Measurements from ENCODE around the gene ITPA.
"Not testable (repeated sequence)": the region's sequence is repeated elsewhere in the genome, so short reads cannot be mapped to it uniquely, and the experiment has no call there.

The ITPA gene

GRCh38 chr20:3199976-3200755 lies 9.1 kb upstream of the ITPA start:
- DNase-seq (ENCODE audit: low spot score), result no peak

DNA sequence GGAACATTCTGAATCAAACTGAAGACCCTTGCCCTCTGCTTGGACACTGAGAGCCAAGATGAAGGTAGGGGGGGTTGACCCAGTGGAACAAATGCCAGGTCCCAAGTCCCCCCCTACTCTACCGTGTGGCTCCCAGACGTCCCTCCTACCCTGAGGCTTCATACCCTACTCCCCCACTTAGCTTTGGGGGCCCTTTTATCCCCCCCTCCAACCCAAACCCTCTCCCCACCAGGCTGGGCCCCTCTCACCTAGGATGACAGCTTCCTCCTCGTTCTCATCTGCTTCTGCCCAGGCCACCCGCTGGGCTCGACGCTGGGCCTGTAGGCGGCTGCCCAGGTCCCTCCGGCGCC lies 6.4 kb upstream of the ITPA start:
- DNase-seq (ENCODE audit: low spot score), result no peak

GRCh38 chr20:3203315-3204123 lies 5.8 kb upstream of the ITPA start:
- DNase-seq (ENCODE audit: low spot score), result peak; percentile 65

DNA sequence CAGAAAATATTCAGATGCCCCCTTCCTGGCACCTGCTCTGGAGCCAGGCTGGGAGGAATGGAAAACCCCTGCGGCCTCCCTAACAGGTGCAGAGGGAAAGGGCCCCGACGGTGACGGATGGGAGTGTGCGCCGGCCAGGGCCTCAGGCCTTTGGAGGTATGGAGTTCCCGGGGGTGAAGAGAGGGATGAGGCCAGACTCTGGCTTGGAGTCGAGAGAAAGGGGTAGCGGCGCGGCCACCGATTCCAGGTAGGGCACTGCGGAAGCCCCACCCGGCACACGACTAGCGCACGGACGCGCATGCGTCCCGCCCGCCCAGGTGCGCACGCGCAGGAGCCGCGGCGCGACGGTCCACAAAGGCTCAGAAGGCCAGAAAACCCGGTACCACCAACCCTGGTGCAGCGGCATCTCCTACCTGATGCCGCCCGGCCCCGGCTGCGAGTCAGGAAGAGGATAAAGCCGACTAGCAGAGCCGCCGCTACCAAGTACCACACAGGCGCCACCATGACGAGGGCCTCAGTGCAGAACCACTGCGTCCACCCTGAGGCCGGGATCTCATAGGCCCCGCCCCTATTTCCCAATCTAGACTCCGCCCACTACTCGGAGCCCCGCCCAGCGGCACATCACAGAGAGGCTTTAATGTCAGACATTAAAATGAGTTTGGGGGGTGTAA lies 5.0 kb upstream of the ITPA start, which contains the start of gene DDRGK1:
Gene DDRGK1 (minus strand): TSS at position 559 of the 671 bp plus-strand sequence. CDS start 55 bp downstream, at position 504.
- DNase-seq (ENCODE audit: low spot score), result peak; percentile 85

DNA sequence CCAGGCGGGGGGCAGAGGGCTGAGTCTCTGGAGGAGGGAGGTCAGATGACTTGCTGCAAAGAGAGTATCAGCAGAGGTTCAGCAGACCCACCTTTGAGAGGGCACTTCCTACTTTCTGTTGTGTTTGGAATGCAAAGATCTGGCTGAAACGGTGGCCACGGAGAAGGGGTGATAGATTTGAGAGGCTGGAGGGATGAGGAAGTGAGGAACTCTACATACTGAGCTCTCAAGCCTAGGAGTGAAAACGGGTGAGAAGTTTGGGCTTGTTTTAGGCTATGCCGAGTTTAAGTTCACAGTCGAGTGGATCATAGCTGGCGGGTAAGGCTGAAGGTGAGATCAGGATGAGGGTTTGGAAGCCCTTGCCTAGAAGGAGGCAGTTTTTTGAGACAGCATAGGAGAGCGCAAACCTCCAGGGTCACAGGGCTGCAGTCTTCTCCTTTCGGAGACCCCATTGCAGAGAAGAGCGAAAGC lies 477 bp upstream of the ITPA start:
- DNase-seq (ENCODE audit: low spot score), result peak; percentile 21

- DNase-seq (ENCODE audit: low spot score), result peak; percentile 17
Measured at GRCh38 chr20:3209946-3210317, 634 bp downstream of the ITPA start.

DNA sequence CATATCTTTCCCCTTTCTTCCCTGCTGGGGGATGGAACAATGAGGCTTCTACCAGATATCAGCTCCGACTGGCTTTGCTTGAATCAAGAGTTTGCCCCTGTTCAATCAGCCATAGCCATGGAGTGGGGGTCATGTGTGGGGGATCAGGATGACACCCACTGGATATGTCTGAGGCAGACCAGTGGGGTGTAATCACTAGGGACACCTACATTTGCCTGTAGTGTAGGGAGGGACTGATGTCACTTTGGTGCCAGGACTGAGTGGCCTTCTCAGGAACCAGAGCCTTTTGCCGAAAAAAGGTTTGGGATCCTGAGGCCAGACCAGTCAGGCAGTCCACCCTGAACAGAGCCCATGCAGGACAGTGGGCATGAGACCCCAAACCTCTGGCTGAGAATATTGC lies 1.0 kb downstream of the ITPA start:
- no peak for DNase-seq (ENCODE audit: low spot score)

DNA sequence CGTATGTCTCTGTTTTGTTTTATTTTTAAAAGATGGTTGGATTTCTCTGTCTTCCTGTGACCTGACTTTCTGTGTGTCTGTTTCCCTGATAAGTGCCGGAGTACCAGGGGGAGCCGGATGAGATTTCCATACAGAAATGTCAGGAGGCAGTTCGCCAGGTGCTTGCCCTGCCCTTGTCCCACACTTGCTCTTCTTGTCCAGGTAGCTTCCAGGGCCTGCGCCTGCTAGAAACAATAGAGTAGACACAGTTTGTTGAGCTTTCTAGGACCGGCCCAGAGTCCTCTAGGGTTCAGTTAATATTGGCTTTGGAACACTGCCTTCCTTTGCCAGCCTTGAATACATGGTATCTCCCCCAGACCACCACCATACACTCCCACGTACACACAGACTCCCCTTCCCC lies 3.9 kb downstream of the ITPA start:
- no peak for DNase-seq (ENCODE audit: low spot score)

GRCh38 chr20:3215359-3215917 lies 6.1 kb downstream of the ITPA start:
- not testable (repeated sequence) for DNase-seq (ENCODE audit: low spot score)

DNA sequence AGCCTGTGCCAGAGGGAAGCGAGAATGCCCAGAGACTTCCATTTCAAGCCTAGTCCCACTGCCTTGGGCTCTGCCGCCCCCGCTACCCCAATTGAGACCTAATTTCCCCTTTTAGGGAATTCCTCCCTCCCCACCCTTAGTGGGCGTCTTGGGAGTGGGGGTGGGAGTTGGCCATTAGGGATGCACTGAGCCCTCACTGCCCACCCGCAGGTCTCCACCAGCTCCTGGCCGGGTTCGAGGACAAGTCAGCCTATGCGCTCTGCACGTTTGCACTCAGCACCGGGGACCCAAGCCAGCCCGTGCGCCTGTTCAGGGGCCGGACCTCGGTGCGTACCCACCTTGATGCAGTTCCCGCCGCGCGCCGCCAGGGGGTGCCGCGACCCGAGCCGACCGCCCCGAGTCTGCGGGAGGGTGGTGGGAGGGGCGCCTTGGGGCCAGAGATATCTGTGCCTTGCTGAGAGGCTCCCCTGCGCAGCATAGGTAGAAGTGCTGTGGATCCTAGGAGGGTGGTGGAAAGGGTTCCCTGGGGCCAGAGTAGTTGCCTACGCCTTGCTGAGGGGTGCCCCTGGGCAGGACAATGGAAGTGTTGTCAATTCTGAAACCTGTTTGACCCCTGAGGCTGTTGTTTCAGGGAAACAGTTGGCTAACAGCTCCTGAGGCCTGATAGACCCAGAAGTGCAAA lies 9.2 kb downstream of the ITPA start:
- DNase-seq (ENCODE audit: low spot score), result peak; percentile 56

DNA sequence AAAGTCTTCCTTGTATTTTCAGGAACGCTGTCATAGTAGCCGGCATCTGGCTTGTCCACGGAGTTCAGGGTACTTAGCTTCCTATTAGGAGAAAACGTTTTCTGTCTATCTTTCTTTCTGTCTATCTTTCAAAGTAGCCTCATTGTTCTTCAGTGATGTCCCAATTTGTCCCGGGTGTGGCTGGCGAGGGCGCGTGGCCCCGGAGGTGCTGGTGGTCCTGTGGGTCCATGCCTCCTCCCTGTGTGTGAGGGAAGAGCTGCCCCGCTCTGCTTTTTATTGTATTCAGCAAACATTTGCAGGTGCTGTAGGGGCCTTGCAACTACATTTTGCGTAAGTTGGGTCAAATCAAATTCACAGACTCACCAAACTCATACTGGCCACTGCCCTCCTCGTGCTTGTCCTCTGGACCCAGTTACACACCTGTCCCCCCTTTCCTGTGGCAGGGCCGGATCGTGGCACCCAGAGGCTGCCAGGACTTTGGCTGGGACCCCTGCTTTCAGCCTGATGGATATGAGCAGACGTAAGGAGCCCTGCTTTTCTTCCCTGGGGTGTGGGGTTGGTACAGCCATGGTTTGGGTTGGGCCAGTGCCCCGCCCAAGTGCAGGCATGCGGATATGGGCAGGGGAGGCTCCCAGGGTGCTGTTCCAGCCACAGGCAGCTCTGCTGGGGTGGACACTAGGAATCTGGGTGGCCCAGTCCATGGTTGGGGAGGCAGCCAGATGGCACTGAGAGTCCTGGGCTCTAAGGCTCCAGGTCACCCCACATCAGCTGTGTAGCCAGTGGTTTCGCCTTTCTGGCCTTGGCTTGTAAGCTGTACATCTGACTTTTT lies 12.3 kb downstream of the ITPA start:
- DNase-seq (ENCODE audit: low spot score), result peak; percentile 38

DNA sequence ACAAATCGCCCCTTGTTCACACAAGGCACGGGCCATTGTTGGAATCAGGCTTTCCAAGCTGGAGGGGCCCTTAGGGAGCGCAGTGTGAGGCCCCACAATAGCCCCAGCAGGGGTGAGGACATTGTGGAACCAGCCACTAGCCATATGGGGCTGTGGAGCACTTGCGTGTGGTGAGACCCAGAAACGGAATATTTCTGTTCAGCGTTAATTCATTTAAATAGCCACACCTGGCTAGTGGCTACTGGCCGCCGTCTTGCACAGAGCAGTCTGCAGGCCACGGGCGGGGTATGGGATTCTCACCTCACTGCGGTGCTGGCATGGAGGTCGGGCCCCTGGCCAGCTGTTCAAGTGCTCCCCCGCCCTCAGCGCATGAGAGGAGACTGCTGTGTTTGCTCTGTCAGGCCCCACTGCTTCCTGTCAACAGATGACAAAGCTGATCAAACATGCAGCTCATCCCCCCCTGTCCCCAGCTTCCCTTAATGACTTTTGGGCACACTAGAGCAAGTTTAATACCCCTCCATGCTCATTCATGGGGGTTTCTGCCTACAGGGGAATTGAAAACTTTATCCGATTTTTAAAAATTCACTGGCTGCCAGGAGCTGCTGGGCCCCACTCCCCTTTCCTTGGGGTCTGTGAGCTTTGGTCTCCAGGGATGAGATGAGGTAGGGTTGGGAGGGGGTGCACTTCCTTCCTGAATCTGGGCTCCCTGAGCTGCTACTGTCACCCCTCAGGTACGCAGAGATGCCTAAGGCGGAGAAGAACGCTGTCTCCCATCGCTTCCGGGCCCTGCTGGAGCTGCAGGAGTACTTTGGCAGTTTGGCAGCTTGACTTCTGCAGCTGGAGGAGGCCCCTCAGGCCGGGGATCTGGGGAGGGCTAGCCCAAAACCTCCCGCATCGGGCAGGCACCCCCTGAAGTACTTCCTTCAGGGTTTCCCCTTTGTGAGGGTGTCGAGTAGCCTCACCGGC lies 13.6 kb downstream of the ITPA start:
- DNase-seq (ENCODE audit: low spot score), result peak; percentile 83

GRCh38 chr20:3223651-3223993 lies 14.3 kb downstream of the ITPA start:
- DNase-seq (ENCODE audit: low spot score), result no peak

GRCh38 chr20:3223994-3224680 lies 14.8 kb downstream of the ITPA start:
- no peak for DNase-seq (ENCODE audit: low spot score)

GRCh38 chr20:3224681-3225421 lies 15.6 kb downstream of the ITPA start:
- no peak for DNase-seq (ENCODE audit: low spot score)

GRCh38 chr20:3226093-3226492 lies 16.8 kb downstream of the ITPA start:
- DNase-seq (ENCODE audit: low spot score), result no peak

DNA sequence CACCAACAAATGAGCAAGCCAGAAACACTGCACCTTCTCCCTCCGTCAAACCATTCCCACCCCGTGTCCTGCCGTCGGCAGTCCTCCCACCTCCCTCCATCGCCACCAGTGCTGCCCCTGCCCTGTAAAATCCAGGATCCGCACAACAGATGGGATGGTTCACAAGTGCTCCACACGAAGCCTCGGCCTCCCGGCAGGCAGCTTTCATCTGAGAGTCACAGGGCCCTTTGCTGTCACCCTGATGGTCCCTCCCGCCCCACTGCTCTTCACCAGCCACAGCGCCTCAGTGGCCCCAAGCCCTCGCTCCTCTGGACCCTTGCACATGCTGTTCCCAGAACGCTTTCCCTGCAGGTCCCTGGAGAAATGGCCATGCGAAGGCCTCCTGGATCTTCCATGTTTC lies 17.6 kb downstream of the ITPA start:
- no peak for DNase-seq (ENCODE audit: low spot score)

- DNase-seq (ENCODE audit: low spot score), result peak; percentile 30
Measured at GRCh38 chr20:3227506-3227905, 18.2 kb downstream of the ITPA start.

Data from kidney tubule cell (primary cell).